IMR-90 (cell line): ENCODE results near the gene ATP6V0E2.

Experiments used
- CHD1 ChIP-seq: IDR thresholded peaks from 2 replicates; pipeline ENCODE4 v1.6.1; 2012; ENCODE audit warnings: low read depth, low read length, improper control_type of control experiment
- CTCF ChIP-seq: conservative IDR thresholded peaks from 2 replicates; pipeline ENCODE4 v1.5.1; 2012; ENCODE audit warnings: mild to moderate bottlenecking, low read depth, low read length, improper control_type of control experiment
- MAFK ChIP-seq: IDR thresholded peaks from 2 replicates; pipeline ENCODE4 v1.6.1; 2012; ENCODE audit warnings: low read depth, low read length, improper control_type of control experiment
- MXI1 ChIP-seq: IDR thresholded peaks from 2 replicates; pipeline ENCODE4 v1.6.1; 2012; ENCODE audit warnings: low read depth, mild to moderate bottlenecking, low read length, moderate library complexity, borderline replicate concordance
- POLR2A ChIP-seq: IDR thresholded peaks from 2 replicates; pipeline ENCODE4 v1.6.1; 2012; ENCODE audit warnings: mild to moderate bottlenecking, low read depth, low read length
- SMC3 ChIP-seq: fragments of 150-350 bp; IDR thresholded peaks from 2 replicates; pipeline ENCODE4 v1.6.1; 2016; ENCODE audit warnings: low read depth, mild to moderate bottlenecking, antibody characterized with exemption, low read length, moderate library complexity
- USF2 ChIP-seq: fragments of 150-350 bp; IDR thresholded peaks from 2 replicates; pipeline ENCODE4 v1.6.1; 2017; ENCODE audit warnings: mild to moderate bottlenecking, antibody characterized with exemption, low read length, low read depth

GRCh38 chr7:149867762-149868622, 5.8 kb upstream of the ATP6V0E2 start:
- no peak for TF ChIP-seq POLR2A
- TF ChIP-seq CTCF, result no peak
- TF ChIP-seq USF2, result no peak
- no peak for TF ChIP-seq MAFK
- TF ChIP-seq MXI1, result no peak
- no peak for TF ChIP-seq SMC3
- TF ChIP-seq CHD1, result no peak
